SK-N-SH (cell line): Measurements from ENCODE around the gene HLA-DOA. TPM values are rescaled to one million over a fixed set of nuclear protein-coding genes. Genes with fewer than 3 reads are reported as not detected.

Experiments used
- CTCF ChIA-PET: fragments of 300-600, 350-600 bp; formaldehyde crosslinking; extraction: SDS; loops from one replicate; lab custom pipeline; 2021; lab: Yijun Ruan, JAX
- POLR2A ChIA-PET: fragments of 350-600 bp; sonication (Branson Sonifier 250); formaldehyde crosslinking; extraction: SDS; loops from one replicate; lab custom pipeline; 2020; ENCODE audit warnings: antibody characterized with exemption, inconsistent platforms; lab: Yijun Ruan, JAX
- DNase-seq: peaks from one replicate; pipeline ENCODE4 v3.0.0; 2012
- H2AFZ ChIP-seq: fragments of 200-600 bp; sonication (generic); 2 replicates; pipeline ENCODE4 v1.8.1; 2016; ENCODE audit warnings: antibody characterized with exemption, mild to moderate bottlenecking, low read depth
- H3F3A ChIP-seq: fragments of 200-600 bp; sonication (generic); replicated peaks from 2 replicates; pipeline ENCODE3; 2016; ENCODE audit warnings: antibody characterized with exemption, mild to moderate bottlenecking; ENCODE audit not compliant: insufficient read depth
- H3K27ac ChIP-seq, 2 experiments: fragments of 200-500 bp in 1 of 2; fragments of 200-600 bp in 1 of 2; sonication (Bioruptor generic) in 1 of 2; sonication (generic), shearing (Covaris generic) in 1 of 2; 2 replicates each; pipeline versions ENCODE4 v1.5.1 to v1.6.1; 2014 to 2016; ENCODE audit warnings: low read depth in 2 of 2, inconsistent platforms in 1 of 2, low read length in 1 of 2, mild to moderate bottlenecking in 1 of 2, mixed read lengths in 1 of 2
- H3K27me3 ChIP-seq: fragments of 200-600 bp; sonication (generic), shearing (Covaris generic); 2 replicates; pipeline ENCODE4 v1.6.1; 2016; ENCODE audit warnings: mixed run types; ENCODE audit not compliant: insufficient read depth
- H3K36me3 ChIP-seq, 2 experiments: fragments of 200-500 bp in 1 of 2; fragments of 200-600 bp in 1 of 2; sonication (Bioruptor generic) in 1 of 2; sonication (generic) in 1 of 2; replicated peaks in 1 of 2; 2 replicates each; pipeline versions ENCODE3 to v1.5.1; 2014 to 2016; ENCODE audit warnings: low read length in 1 of 2, mild to moderate bottlenecking in 1 of 2; ENCODE audit not compliant: insufficient read depth in 2 of 2, control insufficient read depth in 1 of 2
- H3K4me1 ChIP-seq, 2 experiments: fragments of 200-500 bp in 1 of 2; fragments of 200-600 bp in 1 of 2; sonication (Bioruptor generic) in 1 of 2; sonication (generic), shearing (Covaris generic) in 1 of 2; 2 replicates each; pipeline versions ENCODE4 v1.5.1 to v1.6.1; 2014 to 2016; ENCODE audit warnings: low read depth in 1 of 2, low read length in 1 of 2, mixed run types in 1 of 2; ENCODE audit not compliant: insufficient read depth in 2 of 2, control insufficient read depth in 1 of 2
- H3K4me2 ChIP-seq: fragments of 200-600 bp; sonication (generic), shearing (Covaris generic); 2 replicates; pipeline ENCODE4 v1.6.1; 2017; ENCODE audit warnings: mixed run types
- H3K4me3 ChIP-seq, 2 experiments: fragments of 200-500 bp in 1 of 2; fragments of 200-600 bp in 1 of 2; sonication (Bioruptor generic) in 1 of 2; sonication (generic), shearing (Covaris generic) in 1 of 2; 2 replicates each; pipeline versions ENCODE4 v1.5.1 to v1.8.1; 2014 to 2016; ENCODE audit warnings: low read depth in 2 of 2, inconsistent platforms in 1 of 2, low read length in 1 of 2, mild to moderate bottlenecking in 1 of 2, mixed read lengths in 1 of 2, moderate library complexity in 1 of 2
- H3K79me2 ChIP-seq: fragments of 200-600 bp; sonication (generic); 2 replicates; pipeline ENCODE4 v1.8.1; 2017; ENCODE audit warnings: mild to moderate bottlenecking; ENCODE audit not compliant: insufficient read depth
- H3K9ac ChIP-seq: fragments of 200-600 bp; sonication (generic); 2 replicates; pipeline ENCODE4 v1.6.1; 2017; ENCODE audit warnings: mixed run types
- H3K9me2 ChIP-seq: fragments of 200-600 bp; sonication (generic); 2 replicates; pipeline ENCODE4 v1.6.1; 2017; ENCODE audit warnings: mixed run types
- H3K9me3 ChIP-seq: fragments of 200-600 bp; sonication (generic); 2 replicates; pipeline ENCODE4 v1.6.1; 2017; ENCODE audit warnings: mixed run types, mild to moderate bottlenecking, moderate library complexity
- H4K20me1 ChIP-seq: fragments of 200-600 bp; sonication (generic); 2 replicates; pipeline ENCODE4 v1.6.1; 2017; ENCODE audit warnings: mild to moderate bottlenecking, mixed run types; ENCODE audit not compliant: insufficient read depth
- CTCF ChIP-seq: fragments of 200-600 bp; sonication (generic); IDR thresholded peaks from 2 replicates; pipeline ENCODE4 v1.6.1; 2017; ENCODE audit warnings: antibody characterized with exemption, mild to moderate bottlenecking, moderate library complexity
- EP300 ChIP-seq, 2 experiments: IDR thresholded peaks; 2 replicates each; pipeline versions ENCODE4 v1.4.0 to v1.6.1; 2012; ENCODE audit warnings: borderline replicate concordance in 1 of 2, low read depth in 1 of 2, low read length in 1 of 2
- GABPA ChIP-seq: IDR thresholded peaks from 2 replicates; pipeline ENCODE4 v1.4.0; 2012; ENCODE audit warnings: low read depth, mild to moderate bottlenecking
- IRF3 ChIP-seq: fragments of 150-350 bp; IDR thresholded peaks from 2 replicates; pipeline ENCODE4 v1.6.1; 2016; ENCODE audit warnings: mild to moderate bottlenecking, low read depth, low read length
- JUND ChIP-seq: IDR thresholded peaks from 2 replicates; pipeline ENCODE4 v1.4.0; 2012
- MXI1 ChIP-seq: IDR thresholded peaks from 2 replicates; pipeline ENCODE4 v1.6.1; 2012; ENCODE audit warnings: mild to moderate bottlenecking, low read depth, low read length, improper control_type of control experiment
- PBX3 ChIP-seq: IDR thresholded peaks from 2 replicates; pipeline ENCODE4; 2012
- RCOR1 ChIP-seq: fragments of 150-350 bp; IDR thresholded peaks from 2 replicates; pipeline ENCODE4 v1.6.1; 2017; ENCODE audit warnings: antibody characterized with exemption, low read length
- RFX5 ChIP-seq: IDR thresholded peaks from 2 replicates; pipeline ENCODE4 v1.6.1; 2012; ENCODE audit warnings: mild to moderate bottlenecking, improper control_type of control experiment, low read length
- SIN3A ChIP-seq: IDR thresholded peaks from 2 replicates; pipeline ENCODE4 v1.6.1; 2012; ENCODE audit warnings: low read depth, mild to moderate bottlenecking, low read length, moderate library complexity, borderline replicate concordance
- TCF12 ChIP-seq: IDR thresholded peaks from 2 replicates; pipeline ENCODE4 v1.4.0; 2012
- USF2 ChIP-seq: fragments of 150-350 bp; IDR thresholded peaks from 2 replicates; pipeline ENCODE4 v1.6.1; 2017; ENCODE audit warnings: antibody characterized with exemption, low read length, low read depth, borderline replicate concordance
- WGBS: methylation state at CpG from one replicate; pipeline ENCODE4 v1.1.6; 2017; ENCODE audit warnings: low lambda C conversion rate; 5-methylcytosine and 5-hydroxymethylcytosine counted together
- polyA plus RNA-seq, 3 experiments: library from polyadenylated mRNA; depleted of rRNA; stranded (reverse); fragments of >200 nt; gene quantifications; 2 replicates each; pipeline ENCODE4 v1.2.3, GENCODE V29; 2012

HLA-DOA gene
- polyA plus RNA-seq, 1 of the 3 experiments (the other 2 are of a cell fraction): not detected

- Histone ChIP-seq H3K4me1 (no peaks in the 10 kb centered on the region), H3K4me2 (no peak overlapping the region), H4K20me1 (no peaks in the 10 kb centered on the region), H3K4me3 (no peak overlapping the region), H3K27ac (no peak overlapping the region), H3K27me3 (peaks cover 31% of the 10 kb centered on the region; the same call in 1 of the 2 replicates), H3F3A (no peaks in the 10 kb centered on the region), H3K9me2 (no peaks in the 10 kb centered on the region; the same call in 1 of the 2 replicates), H3K36me3 (no peaks in the 10 kb centered on the region), H3K9me3 (no peaks in the 10 kb centered on the region), H3K79me2 (no peaks in the 10 kb centered on the region), H2AFZ (no peak overlapping the region), H3K9ac (no peak overlapping the region)
- CTCF ChIA-PET: interaction anchor here (0.6 to 1.0 kb wide), 2 partner anchors 15 to 44 kb away, joined by 3 to 4 read pairs; no protein-coding TSS in a partner anchor
- POLR2A ChIA-PET: no interaction called here
- 4% methylated on average over 6 of the region's 6 CpGs for WGBS
- no peak for DNase-seq
- TF ChIP-seq GABPA (no peak), TCF12 (no peak), RFX5 (peak; percentile 98), SIN3A (no peak), IRF3 (no peak), JUND (no peak)
Measured at GRCh38 chr6:33029328-33030184, 20.2 kb upstream of the HLA-DOA start.

GRCh38 chr6:33028220-33028849 lies 18.9 kb upstream of the HLA-DOA start:
- ChIA-PET CTCF (interaction anchor here (0.6 to 1.0 kb wide), 2 partner anchors 14 to 43 kb away, joined by 3 to 4 read pairs; no protein-coding TSS in a partner anchor), POLR2A (no interaction called here)

GRCh38 chr6:33024521-33024920 lies 15.1 kb upstream of the HLA-DOA start:
- no peak for DNase-seq
- H3K9me3 ChIP-seq: no peaks in the 10 kb centered on the region
- TF ChIP-seq CTCF (no peak), SIN3A (no peak), TCF12 (no peak), PBX3 (no peak), USF2 (no peak), RCOR1 (no peak), MXI1 (no peak)
- TF ChIP-seq, all 33 proteins: peak for 0
- no peak overlapping the region for H3K4me3 ChIP-seq
- no peak overlapping the region for H3K9ac ChIP-seq
- H3K9me2 ChIP-seq: no peaks in the 10 kb centered on the region
- H3K27ac ChIP-seq: no peak overlapping the region
- no peaks in the 10 kb centered on the region for H3F3A ChIP-seq
- H2AFZ ChIP-seq: no peak overlapping the region
- no peaks in the 10 kb centered on the region for H3K79me2 ChIP-seq
- no peaks in the 10 kb centered on the region for H3K4me1 ChIP-seq
- ChIA-PET POLR2A (no interaction called here), CTCF (interaction anchor here (0.7 to 1.5 kb wide), 2 partner anchors 10 to 220 kb away, joined by 3 to 7 read pairs; no protein-coding TSS in a partner anchor)
- no peak overlapping the region for H3K4me2 ChIP-seq
- no peaks in the 10 kb centered on the region for H4K20me1 ChIP-seq
- H3K27me3 ChIP-seq: peaks cover 35% of the 10 kb centered on the region
- H3K36me3 ChIP-seq: no peaks in the 10 kb centered on the region

More at GRCh38 chr6:33028220-33028849, 18.9 kb upstream of the HLA-DOA start:
- Histone ChIP-seq H3K4me2 (no peak overlapping the region), H3K27ac (no peak overlapping the region), H3K4me1 (no peaks in the 10 kb centered on the region), H3K9me3 (no peaks in the 10 kb centered on the region), H3K36me3 (no peaks in the 10 kb centered on the region), H3K27me3 (peaks cover 29% of the 10 kb centered on the region; the same call in 1 of the 2 replicates), H3F3A (no peaks in the 10 kb centered on the region), H3K4me3 (no peak overlapping the region), H3K79me2 (no peaks in the 10 kb centered on the region), H2AFZ (no peak overlapping the region), H4K20me1 (no peaks in the 10 kb centered on the region), H3K9me2 (no peaks in the 10 kb centered on the region), H3K9ac (no peak overlapping the region)
- no peak for DNase-seq
- TF ChIP-seq EP300 (IDR thresholded peaks at IDR 0.05; ENCODE audit: borderline replicate concordance in 1 of 2, low read depth in 1 of 2, low read length in 1 of 2) (no peak), TCF12 (no peak)
- WGBS: 0% methylated on average over 1 of the region's 1 CpG
